HCEC 1CT (cell line): Measurements from ENCODE around the gene DUSP16.
"Not testable (repeated sequence)": the region's sequence is repeated elsewhere in the genome, so short reads cannot be mapped to it uniquely, and the experiment has no call there.

Source experiments
- DNase-seq: peaks from one replicate; pipeline ENCODE4 v3.0.0-alpha.2; 2017

DUSP16 gene

DNA sequence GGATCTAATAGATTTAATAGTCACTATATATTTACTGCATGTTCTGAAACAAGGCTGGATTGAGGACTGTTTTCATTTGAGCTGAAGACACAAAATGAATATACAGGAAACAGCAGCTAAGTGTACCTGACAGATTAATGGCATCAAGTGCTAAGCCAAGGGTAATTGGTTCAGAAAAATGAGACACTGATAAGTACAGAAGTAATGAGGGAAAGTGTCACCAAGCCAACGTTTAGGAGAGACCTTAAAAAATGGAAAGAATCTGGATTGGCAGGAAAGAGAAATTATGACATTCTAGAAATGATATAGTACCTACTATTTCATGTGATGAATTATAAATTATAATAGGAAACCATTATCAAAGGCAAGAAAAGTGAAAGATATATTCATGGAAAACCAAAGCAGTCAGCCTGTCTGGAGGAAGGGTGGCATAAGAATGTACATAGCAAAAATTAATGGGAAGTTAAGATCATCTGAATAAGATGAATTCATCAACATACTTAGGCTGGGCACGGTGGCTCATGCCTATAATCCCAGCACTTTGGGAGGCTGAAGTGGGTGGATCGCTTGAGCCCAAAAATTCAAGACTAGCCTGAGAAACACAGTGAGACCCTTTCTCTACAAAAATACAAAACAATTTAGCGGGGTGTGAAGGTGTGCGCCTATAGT lies 21.0 kb upstream of the DUSP16 start:
- no peak for DNase-seq

DNA sequence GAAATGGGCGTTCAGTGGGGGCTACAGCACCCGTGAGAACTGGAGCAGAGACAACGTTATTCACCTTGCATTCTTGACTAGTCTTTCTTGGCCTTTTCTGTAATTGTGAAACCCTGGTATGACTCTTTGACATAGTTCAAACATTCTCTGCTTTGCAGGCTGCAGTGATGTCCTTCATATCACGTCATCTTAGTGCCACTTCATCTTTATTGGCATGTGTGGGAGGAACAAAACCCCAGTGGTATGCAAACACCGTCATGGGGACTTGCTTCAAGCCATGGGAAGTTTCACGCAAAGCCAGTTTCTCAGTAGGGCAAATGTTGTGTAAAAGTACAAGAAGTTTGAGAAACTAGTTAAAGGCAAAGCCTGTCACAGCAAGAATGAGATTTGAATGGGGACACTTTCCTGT lies 20.2 kb upstream of the DUSP16 start:
- DNase-seq, result no peak

DNA sequence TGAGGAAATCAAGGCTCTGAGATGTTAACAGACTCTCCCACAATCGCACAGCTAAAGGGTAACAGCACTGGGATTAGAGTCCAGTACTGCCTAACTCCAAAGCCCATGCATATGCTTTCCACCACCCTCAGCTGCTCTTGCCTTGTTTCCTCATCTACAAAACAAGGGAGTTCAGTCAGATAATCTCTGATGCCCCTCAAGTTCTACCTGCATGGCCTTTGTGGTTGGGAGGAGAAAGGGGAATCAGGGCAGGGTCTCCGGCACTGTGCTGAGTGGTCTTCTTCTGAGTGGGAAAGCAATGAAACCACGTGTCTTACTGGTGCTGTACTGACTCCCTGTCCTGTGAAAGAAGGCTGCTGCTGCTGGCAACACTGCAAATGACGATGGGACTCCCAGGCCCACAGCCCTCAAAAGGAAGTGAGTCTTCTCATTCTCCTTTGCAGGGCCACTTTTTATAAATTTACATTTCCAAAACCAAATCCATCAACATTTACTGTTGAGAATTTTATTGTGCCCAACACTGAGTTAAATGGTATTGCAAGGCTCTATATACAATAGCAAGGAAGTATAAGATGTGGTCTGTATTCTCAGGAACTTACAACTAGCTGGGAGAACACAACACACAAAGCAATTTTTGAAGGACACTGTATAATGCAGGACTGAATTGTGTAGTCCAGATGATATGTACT lies 19.7 kb upstream of the DUSP16 start:
- DNase-seq, result no peak

DNA sequence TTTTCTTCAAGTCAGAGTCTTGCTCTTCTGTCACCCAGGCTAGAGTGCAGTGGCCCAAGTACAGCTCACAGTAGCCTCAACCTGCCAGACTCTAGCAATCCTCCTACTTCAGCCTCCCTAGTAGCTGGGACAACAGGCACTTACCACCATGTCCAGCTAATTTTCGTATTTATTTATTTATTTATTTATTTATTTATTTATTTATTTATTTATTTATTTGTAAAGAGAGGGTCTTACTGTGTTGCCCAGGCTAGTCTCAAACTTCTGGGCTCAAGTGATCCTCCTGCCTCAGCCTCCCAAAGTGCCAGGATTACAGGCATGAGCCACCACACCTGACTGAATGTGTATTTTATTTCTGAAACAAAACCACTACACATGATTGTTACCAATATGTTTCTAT lies 18.1 kb upstream of the DUSP16 start:
- not testable (repeated sequence) for DNase-seq

DNA sequence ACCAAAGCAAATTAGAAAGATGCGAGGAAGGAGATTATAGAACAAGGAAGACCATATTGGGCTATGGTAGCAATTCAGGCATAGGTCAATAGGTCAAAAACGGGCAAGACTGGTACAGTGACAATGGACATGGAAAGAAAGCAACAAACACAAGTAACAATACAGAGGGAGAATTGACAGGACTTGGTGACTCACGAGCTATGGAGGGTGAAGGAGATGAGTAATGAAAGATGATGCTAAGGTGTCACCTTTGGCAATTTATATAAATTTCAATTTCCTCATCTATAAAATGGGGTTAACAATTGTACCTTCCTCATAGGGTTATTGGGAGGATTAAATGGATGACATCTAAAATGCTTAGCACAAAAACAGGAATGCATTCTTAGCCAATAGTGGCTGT lies 15.1 kb upstream of the DUSP16 start:
- no peak for DNase-seq

DNA sequence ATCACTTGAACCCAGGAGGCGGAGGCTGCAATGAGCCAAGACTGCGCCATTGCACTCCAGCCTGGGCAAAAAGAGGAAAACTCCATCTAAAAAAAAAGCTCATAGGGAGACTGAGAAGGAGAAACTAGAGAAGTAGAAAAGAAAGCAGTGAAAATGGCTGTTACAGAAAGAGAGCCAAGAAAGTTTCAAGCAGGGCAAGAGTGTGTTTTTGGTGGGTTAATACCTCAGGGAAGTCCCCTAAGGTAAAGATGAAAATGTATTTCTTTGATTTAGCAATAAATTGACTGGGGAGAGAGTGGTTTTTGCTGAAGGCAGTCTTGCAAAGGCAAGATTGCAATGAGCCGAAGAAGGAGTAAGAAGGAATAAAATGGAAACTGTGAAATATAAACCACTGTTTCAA lies 10.0 kb upstream of the DUSP16 start:
- DNase-seq, result no peak

DNA sequence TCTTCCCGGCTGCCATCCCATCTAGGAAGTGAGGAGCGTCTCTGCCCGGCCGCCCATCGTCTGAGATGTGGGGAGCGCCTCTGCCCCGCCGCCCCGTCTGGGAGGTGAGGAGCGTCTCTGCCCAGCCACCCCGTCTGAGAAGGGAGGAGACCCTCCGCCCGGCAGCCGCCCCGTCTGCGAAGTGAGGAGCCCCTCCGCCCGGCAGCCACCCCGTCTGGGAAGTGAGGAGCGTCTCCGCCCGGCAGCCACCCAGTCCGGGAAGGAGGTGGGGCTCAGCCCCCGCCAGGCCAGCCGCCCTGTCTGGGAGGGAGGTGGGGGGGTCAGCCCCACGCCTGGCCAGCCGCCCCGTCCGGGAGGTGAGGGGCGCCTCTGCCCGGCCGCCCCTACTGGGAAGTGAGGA lies 3.3 kb upstream of the DUSP16 start:
- DNase-seq, result not testable (repeated sequence)

DNA sequence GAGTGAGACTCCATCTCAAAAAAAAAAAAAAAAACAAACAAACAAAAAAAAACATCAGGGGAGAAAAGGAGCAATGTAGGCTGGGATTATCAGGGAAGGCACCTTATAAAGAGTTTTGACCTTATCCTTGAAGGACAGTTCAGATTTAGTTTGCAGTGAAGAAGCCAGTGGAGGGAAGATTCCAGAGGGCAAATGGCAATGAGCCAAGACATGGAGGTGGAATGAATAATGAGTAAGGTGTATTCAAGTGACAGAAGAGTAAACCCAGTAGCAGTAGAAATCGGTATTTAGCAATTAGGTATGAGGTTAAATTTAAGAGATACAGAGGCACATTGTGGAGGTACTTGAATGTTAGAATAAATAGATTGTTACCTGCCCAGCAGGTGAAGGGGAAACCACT lies 2.2 kb upstream of the DUSP16 start:
- no peak for DNase-seq

DNA sequence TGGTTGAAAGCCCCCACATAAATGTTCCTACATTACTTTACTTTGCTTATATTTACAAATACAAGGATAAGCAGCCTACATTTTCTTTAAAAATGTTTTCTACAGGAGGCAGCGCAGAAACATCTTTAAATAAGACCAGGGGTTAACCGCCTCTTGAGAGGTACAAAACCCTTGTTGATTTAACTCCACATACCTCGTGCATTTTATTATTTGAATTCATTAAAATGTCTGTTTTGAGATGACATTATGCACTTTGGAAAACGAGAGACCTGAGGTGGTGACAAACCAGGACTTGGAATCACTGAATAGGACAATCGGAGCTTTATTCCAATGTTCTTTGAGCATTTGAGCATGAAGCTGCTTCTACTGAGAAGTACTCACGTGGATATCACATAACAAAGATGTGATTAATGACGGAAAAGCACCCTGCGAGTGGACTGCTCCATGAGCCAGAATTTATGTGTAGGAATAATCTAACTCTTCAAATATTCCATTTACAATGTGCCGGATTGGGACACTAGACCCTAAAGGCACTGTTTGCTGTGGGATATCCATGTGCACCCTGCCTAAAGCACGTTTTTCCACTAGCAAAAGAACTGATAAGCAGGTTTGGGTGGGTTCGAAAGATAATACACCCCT lies 746 bp upstream of the DUSP16 start:
- DNase-seq, result peak; percentile 11

DNA sequence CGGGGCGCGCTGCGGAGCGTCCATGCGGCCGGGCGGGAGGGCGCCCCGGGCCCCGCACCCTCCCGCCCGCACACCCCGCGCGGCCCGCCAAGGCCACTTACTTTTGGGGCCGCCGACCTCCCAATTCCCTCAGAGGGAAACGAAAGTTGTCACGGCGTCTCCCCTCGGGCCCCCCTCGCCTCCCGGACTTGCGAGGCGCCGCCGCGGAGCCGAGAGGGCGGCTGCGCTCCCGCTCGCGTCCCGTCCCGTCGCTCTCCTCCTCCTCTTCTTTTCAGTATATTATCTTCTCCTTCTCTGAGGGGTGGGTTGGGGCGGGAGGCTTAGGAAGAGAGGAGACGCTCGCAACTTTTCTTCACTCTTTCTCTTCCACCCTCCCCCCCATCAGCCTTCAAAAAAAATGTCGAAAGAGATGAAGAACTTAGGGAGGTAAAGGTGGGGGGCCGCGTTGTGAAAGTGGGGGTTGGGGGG lies 613 bp downstream of the DUSP16 start:
- DNase-seq, result peak; percentile 25

DNA sequence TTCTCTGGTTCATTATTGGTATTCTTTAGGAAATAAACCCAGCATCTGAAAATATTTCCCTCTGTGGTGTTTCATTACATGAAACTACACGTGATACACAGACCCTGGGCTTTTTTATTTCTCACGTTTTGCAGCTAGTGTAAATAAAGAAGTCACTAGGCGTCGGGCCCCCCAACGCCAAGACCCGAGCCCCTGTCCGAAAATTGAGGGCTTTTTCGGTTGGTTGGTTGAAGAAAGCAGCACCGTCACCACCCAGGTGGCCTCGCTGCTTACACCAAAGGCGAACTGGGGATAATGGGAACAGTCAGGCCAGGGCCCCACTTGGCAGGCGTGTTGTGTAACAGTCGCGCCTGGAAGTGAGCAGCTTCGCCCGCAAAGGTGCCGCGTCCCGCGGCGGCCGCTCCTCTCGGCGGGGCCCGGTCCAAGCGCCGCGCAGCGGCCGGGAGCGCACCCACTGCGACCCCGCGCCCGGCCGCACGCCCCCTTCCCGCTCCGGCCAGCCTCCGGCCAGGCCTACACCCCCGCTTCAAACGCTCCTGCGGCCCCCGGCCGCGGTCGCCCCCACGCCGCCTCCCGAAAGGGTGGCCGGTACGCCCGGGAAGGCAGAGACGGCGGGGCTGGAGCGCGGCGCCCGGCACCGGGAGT lies 1.2 kb downstream of the DUSP16 start:
- DNase-seq, result peak; percentile 51

DNA sequence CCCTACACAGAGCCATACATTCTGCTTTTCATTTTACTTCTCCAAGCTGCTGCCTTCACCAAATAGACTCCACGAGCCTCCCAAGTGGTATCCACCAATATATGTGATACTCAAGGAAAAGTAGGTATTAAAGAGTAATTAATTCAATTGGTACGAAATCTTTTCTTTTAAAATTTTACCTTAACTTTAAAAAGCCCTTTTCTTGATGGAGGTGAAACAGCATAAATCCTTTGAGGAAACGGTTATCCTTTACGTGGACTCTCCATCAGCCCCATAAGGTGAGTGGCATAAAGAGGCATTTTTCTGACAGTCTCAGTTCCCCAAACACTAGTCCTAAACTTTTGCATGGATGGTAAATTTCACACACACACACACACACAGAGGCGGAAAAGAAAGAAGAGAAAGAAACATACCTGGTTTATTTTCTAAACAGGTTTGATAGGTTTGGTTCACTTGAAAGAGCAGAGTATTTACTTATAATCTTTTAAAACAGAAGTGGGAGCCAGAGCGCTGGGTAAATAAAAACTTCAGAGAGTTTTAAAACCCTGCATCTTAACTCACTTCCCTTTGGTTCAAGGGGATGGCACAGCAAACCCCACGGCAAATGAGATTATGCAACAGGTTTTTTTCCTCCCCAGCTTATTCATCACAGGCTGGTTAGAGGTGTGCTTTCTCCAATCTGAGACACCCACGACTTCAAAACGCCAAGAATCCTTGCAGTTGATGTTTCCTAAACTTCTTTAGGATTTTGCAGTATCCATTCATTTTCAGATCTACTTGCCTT lies 1.9 kb downstream of the DUSP16 start:
- DNase-seq, result peak; percentile 44

DNA sequence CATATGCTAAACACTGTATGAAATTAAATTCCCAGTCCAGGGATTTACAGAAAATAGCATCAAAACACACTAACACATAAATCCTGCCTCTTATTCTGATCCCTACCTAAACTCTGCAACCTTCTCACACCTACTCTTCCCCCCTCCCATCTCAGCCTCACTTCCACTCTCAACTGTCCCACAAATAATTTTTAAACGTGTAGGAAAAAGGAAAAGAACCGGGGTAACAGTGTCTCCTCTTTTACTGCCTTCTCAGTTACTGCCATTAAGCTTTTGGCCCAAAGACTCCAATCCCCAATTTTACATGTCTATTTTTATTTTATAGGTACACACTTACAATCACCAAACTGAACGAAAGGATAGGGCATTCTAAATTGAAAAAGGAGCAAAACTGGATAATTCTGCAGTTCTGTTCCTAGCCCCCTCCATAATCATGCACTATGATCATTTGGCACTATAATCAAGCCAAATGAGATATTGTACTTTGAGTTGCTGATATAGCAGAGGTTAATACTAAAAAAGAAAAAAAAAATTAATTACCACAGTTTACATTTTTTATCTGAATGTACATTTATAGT lies 2.9 kb downstream of the DUSP16 start:
- no peak for DNase-seq

DNA sequence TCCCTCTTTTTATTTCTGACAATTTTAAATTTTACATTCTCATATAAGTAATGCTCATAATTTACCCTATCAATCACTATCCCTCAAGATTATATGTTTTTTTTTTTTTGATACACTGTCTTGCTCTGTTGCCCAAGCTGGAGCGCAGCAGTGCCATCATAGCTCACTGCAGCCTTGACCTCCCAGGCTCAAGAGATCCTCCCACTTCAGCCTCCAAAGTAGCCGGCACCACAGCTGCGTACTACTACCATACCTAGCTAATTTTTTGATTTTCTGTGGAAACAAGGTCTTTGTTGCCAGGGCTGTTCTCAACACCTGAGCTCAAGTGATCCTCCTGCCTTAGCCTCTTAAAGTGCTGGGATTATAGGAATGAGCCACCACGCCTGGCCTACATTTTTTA lies 4.4 kb downstream of the DUSP16 start:
- DNase-seq, result no peak

DNA sequence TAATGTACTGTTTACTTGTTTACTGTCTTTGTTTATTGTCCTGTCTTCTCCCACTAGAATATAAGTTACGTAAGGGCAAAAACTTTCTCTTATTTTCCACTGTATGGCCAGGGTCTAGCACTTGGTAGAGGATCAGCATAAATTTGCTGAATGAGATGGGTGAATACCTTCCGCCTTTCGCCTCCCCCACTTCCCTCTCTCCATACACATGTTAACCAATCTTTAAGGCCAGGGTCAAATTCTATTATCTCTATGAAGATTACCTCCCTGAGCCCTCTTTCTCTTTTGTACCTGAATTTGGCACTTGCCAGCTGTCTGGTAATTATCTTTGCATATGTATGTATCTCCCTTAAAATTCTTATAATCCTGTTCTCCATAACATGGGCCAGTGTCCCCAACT lies 4.9 kb downstream of the DUSP16 start:
- DNase-seq, result no peak

DNA sequence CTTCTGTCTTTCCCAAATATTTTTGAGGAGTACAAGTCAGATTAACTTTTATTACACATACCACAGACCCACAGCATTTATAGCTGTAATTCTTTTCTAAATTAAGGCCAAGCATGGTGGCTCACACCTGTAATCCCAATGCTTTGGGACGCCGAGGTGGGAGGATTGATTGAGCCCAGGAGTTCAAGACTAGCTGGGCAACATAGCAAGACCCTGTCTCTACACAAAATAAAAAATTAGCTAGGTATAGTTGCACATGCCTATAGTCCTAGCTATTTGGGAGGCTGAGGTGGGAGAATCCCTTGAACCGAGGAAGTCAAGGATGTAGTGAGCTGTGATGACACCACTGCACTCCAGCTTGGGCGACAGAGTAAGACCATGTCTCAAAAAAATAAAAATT lies 7.0 kb downstream of the DUSP16 start:
- no peak for DNase-seq

DNA sequence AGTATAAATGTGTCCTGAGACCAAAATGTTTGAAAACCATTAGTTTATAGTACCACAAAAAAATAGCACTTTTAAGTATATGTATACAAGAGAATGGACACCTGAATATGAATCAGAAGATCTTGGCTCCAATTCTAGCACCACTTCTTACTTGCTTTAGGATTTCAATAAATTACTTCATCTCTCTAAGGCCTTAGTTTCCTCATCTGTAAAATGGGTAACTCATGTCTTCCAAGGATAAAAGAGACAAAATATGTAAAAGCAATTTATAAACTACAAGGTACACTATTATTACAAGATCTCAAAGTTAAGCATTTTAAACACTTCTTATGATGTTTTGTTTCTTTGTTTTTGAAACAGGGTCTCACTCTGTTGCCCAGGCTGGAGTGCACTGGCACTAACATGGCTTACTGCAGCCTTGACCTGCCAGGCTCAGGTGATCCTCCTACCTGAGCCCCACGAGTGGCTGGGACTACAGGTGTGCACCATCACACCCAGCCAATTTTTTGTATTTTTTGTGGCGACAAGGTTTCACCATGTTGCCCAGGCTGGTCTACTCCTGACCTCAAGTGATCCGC lies 9.4 kb downstream of the DUSP16 start:
- DNase-seq, result no peak

DNA sequence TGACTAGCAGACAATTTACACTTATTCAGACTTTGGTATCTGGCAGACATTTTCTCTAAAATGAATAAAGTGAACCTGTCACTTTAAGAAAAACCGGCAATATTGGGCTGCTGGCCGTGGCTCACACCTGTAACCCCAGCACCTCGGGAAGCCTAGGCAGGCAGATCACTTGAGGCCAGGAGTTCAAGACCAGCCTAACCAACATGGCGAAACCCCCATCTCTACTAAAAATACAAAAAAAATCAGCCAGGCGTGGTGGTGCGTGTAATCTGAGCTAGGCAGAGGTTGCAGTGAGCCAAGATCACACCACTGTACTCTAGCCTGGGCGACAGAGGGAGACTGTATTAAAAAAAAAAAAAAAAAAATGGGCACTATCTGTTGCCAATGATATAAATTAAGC lies 11.5 kb downstream of the DUSP16 start:
- DNase-seq, result no peak

DNA sequence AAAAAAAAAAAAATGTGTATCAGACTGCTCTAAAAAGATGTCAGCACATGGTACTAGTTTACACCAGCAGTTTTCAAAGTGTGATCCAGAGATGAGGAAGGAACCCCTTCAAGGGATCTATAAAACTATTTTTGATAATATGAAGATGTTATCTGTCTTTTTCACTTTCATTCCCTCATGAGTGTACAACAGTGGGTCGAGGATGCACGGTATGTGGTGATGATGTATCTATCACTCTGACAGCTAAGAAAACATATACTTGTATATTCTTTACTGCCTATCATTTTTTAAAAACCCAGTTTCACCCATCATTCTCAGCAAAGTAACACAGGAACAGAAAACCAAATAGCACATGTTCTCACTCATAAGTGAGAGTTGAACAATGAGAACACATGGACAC lies 12.4 kb downstream of the DUSP16 start:
- DNase-seq, result no peak

DNA sequence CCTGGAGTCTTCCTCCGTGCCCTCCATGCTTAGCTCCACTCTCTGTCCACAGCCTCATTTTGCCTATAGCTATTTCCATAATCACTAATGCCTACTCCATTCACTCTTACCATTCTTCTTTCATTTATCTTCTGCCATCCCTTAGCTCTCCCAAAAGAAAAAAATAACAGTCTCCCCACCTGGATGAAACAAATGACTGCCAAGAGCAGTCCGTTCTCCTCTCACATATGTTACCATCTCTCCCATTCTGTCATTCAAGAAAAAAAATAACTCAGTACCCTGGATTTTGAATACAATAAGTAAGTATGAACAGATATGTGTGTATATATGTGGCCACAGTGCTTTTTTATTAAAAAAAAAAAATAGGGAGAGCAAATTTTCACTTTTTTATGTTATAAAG lies 13.2 kb downstream of the DUSP16 start:
- DNase-seq, result no peak

DNA sequence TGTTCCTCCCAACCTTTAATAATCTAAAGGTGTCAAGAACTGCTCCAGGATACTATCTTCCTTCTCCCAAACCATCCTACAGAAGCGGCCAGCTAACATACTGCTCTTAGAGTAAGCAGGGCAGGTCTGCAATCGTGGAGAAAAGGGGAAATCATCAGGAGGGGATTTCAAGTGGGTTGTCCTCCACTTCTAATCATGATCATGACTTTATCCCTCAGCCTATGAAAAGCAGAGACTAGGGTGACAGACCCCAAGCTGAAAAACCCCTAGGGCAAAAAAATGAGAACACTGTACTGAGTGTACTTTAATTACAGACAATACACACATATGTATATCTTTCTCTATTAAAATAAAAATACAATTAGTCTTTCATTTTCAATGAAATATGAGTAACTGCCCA lies 13.9 kb downstream of the DUSP16 start:
- DNase-seq, result no peak

DNA sequence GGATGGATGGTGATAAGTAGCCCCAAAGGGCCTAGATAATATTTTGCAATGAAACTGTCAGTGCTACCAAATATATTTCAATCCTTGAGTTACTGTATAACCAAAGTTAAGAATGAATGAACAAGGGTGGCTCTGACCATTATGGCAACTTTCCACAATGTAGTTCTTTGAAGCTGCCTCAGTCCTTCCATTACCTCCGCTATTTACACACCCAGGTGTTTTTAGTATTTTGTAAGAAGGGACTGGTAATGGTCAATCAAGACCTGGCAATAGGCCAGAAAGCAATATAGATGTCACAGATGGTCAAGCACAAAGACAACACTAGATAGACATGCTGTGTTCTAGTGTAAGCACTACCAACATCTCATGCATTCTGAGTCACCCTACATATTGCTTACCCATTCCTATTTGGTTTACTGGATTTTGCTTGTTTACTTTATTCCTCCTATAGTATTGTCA lies 16.3 kb downstream of the DUSP16 start:
- DNase-seq, result peak; percentile 23
